H1 (cell line): Measurements from ENCODE around the gene TXLNA. TPM values are rescaled to one million over a fixed set of nuclear protein-coding genes. Genes with fewer than 3 reads are reported as not detected.

ENCODE experiments used
- CTCF ChIA-PET: fragments of 300-600 bp; sonication (Branson Sonifier 250); formaldehyde crosslinking; loops from one replicate; lab custom pipeline; 2021; ENCODE audit not compliant: partially characterized antibody; lab: Charles Lee
- POLR2A ChIA-PET: fragments of 300-600 bp; sonication (Branson Sonifier 250); formaldehyde crosslinking; loops from one replicate; lab custom pipeline; 2021; ENCODE audit warnings: inconsistent platforms; ENCODE audit not compliant: partially characterized antibody; lab: Charles Lee
- DNase-seq, 2 experiments: peaks; one replicate each; pipeline versions ENCODE4 v3.0.0 to v3.0.0-alpha.2; 2010 to 2022; ENCODE audit warnings: low spot score in 2 of 2, low read depth in 1 of 2, mixed read lengths in 1 of 2
- FAIRE-seq: peaks from 2 replicates; lab custom pipeline; 2011; peaks lifted over from hg19 to GRCh38; lab: Jason Lieb, UNC
- H2AFZ ChIP-seq: 2 replicates; pipeline ENCODE4 v1.8.1; 2012; ENCODE audit warnings: low read length, inconsistent platforms
- H2AK5ac ChIP-seq: 2 replicates; pipeline ENCODE4 v1.6.1; 2013; ENCODE audit warnings: low read depth, low read length
- H2BK120ac ChIP-seq: replicated peaks from 2 replicates; pipeline ENCODE3; 2013; ENCODE audit warnings: low read depth, low read length, inconsistent platforms
- H2BK12ac ChIP-seq: 2 replicates; pipeline ENCODE4 v1.6.1; 2013; ENCODE audit warnings: low read depth, low read length
- H2BK15ac ChIP-seq: 2 replicates; pipeline ENCODE4 v1.6.1; 2013; ENCODE audit warnings: low read length
- H2BK20ac ChIP-seq: 2 replicates; pipeline ENCODE4 v1.6.1; 2013; ENCODE audit warnings: low read length
- H2BK5ac ChIP-seq: 2 replicates; pipeline ENCODE4 v1.6.1; 2013; ENCODE audit warnings: low read depth, low read length
- H3K14ac ChIP-seq: 2 replicates; pipeline ENCODE4 v1.6.1; 2013; ENCODE audit warnings: inconsistent platforms; ENCODE audit not compliant: insufficient read length
- H3K18ac ChIP-seq: 2 replicates; pipeline ENCODE4 v1.6.1; 2013; ENCODE audit warnings: low read length; ENCODE audit errors: extremely low read depth
- H3K23ac ChIP-seq: 2 replicates; pipeline ENCODE4 v1.6.1; 2013; ENCODE audit warnings: inconsistent platforms; ENCODE audit not compliant: insufficient read length
- H3K23me2 ChIP-seq: 2 replicates; pipeline ENCODE4 v1.6.1; 2013; ENCODE audit warnings: low read depth, low read length
- H3K27ac ChIP-seq: 2 replicates; pipeline ENCODE4 v1.6.1; 2011; ENCODE audit warnings: low read depth, low read length, inconsistent platforms
- H3K27me3 ChIP-seq, 4 experiments: replicated peaks in 1 of 4; 1 replicate in 1 of 4; 2 replicates in 3 of 4; pipeline versions ENCODE4 v1.6.1 to v1.8.1; 2011 to 2013; ENCODE audit warnings: low read length in 3 of 4, mild to moderate bottlenecking in 3 of 4, inconsistent platforms in 2 of 4, mixed read lengths in 2 of 4, moderate library complexity in 1 of 4; ENCODE audit not compliant: control insufficient read depth in 3 of 4, insufficient read depth in 3 of 4; ENCODE audit errors: extremely low read depth in 1 of 4
- H3K36me3 ChIP-seq, 4 experiments: 2 replicates each; pipeline versions ENCODE4 v1.6.1 to v1.8.1; 2011 to 2013; ENCODE audit warnings: mild to moderate bottlenecking in 4 of 4, low read length in 3 of 4, moderate library complexity in 2 of 4, control low read depth in 1 of 4, inconsistent platforms in 1 of 4; ENCODE audit not compliant: insufficient read depth in 4 of 4, control insufficient read depth in 2 of 4
- H3K4ac ChIP-seq: replicated peaks from 2 replicates; pipeline ENCODE3; 2013; ENCODE audit warnings: low read length, low read depth, mixed read lengths, inconsistent platforms; ENCODE audit not compliant: insufficient read length
- H3K4me1 ChIP-seq, 4 experiments: replicated peaks in 1 of 4; 1 replicate in 1 of 4; 2 replicates in 3 of 4; pipeline versions ENCODE4 v1.6.1 to v1.8.1; 2011 to 2013; ENCODE audit warnings: low read length in 3 of 4, inconsistent platforms in 2 of 4, mixed read lengths in 1 of 4; ENCODE audit not compliant: insufficient read depth in 4 of 4, control insufficient read depth in 3 of 4
- H3K4me2 ChIP-seq, 2 experiments: 2 replicates each; pipeline versions ENCODE4 v1.6.1 to v1.8.1; 2011 to 2013; ENCODE audit warnings: low read depth in 2 of 2, low read length in 2 of 2, control low read depth in 1 of 2, inconsistent platforms in 1 of 2, mild to moderate bottlenecking in 1 of 2; ENCODE audit not compliant: insufficient read depth in 1 of 2
- H3K4me3 ChIP-seq, 4 experiments: fragments of 200-600, 300-600 bp in 1 of 4; sonication (generic), shearing (Covaris generic), sonication (Bioruptor Twin) in 1 of 4; 2 replicates each; pipeline versions ENCODE4 v1.5.1 to v1.8.1; 2011 to 2016; ENCODE audit warnings: low read length in 4 of 4, low read depth in 3 of 4, control low read depth in 2 of 4, inconsistent platforms in 2 of 4, mild to moderate bottlenecking in 2 of 4, mixed read lengths in 1 of 4, moderate library complexity in 1 of 4; ENCODE audit not compliant: insufficient read depth in 2 of 4; ENCODE audit errors: extremely low read depth in 1 of 4
- H3K56ac ChIP-seq: replicated peaks from 2 replicates; pipeline ENCODE3; 2013; ENCODE audit warnings: low read depth, mild to moderate bottlenecking, mixed read lengths, low read length, inconsistent platforms; ENCODE audit not compliant: insufficient read length
- H3K79me1 ChIP-seq: 2 replicates; pipeline ENCODE4 v1.6.1; 2013; ENCODE audit warnings: low read depth, low read length, control low read depth
- H3K79me2 ChIP-seq, 2 experiments: 2 replicates each; pipeline versions ENCODE4 v1.6.1 to v1.8.1; 2012 to 2013; ENCODE audit warnings: low read length in 2 of 2, mild to moderate bottlenecking in 2 of 2, inconsistent platforms in 1 of 2; ENCODE audit not compliant: insufficient read depth in 2 of 2, control insufficient read depth in 1 of 2
- H3K9ac ChIP-seq, 4 experiments: replicated peaks in 1 of 4; 1 replicate in 1 of 4; 2 replicates in 3 of 4; pipeline versions ENCODE4 v1.6.1 to v1.8.1; 2011 to 2013; ENCODE audit warnings: low read depth in 3 of 4, low read length in 3 of 4, control low read depth in 2 of 4, mild to moderate bottlenecking in 2 of 4, moderate library complexity in 2 of 4, inconsistent platforms in 1 of 4; ENCODE audit errors: extremely low read depth in 1 of 4
- H3K9me3 ChIP-seq, 2 experiments: 2 replicates each; pipeline versions ENCODE4 v1.6.1 to v1.8.1; 2012 to 2013; ENCODE audit warnings: mild to moderate bottlenecking in 2 of 2, moderate library complexity in 2 of 2, control low read depth in 1 of 2, inconsistent platforms in 1 of 2, low read depth in 1 of 2, low read length in 1 of 2, mixed read lengths in 1 of 2; ENCODE audit not compliant: insufficient read depth in 2 of 2
- H4K20me1 ChIP-seq, 2 experiments: replicated peaks in 1 of 2; 2 replicates each; pipeline versions ENCODE3 to v1.8.1; 2011 to 2013; ENCODE audit warnings: inconsistent platforms in 2 of 2, low read length in 2 of 2, mild to moderate bottlenecking in 1 of 2; ENCODE audit not compliant: insufficient read depth in 2 of 2, control insufficient read depth in 1 of 2
- H4K5ac ChIP-seq: 2 replicates; pipeline ENCODE4 v1.6.1; 2013; ENCODE audit warnings: low read length, low read depth, mixed read lengths, inconsistent platforms; ENCODE audit not compliant: insufficient read length
- H4K8ac ChIP-seq: 2 replicates; pipeline ENCODE4 v1.8.0; 2013; ENCODE audit warnings: mild to moderate bottlenecking, moderate library complexity, low read length, inconsistent platforms; ENCODE audit not compliant: insufficient read depth; ENCODE audit errors: extremely low read depth
- H4K91ac ChIP-seq: replicated peaks from 2 replicates; pipeline ENCODE3; 2013; ENCODE audit warnings: low read length, mixed read lengths, inconsistent platforms; ENCODE audit not compliant: insufficient read length
- BACH1 ChIP-seq: IDR thresholded peaks from 2 replicates; pipeline ENCODE4 v1.6.1; 2012; ENCODE audit warnings: low read length, improper control_type of control experiment
- CBX5 ChIP-seq: fragments of 300-800, 300-1000 bp; sonication (generic); IDR thresholded peaks from 2 replicates; pipeline ENCODE4 v1.7.1; 2016; ENCODE audit warnings: antibody characterized with exemption, low read length, low read depth
- CHD1 ChIP-seq: IDR thresholded peaks from 2 replicates; pipeline ENCODE4 v1.6.1; 2012; ENCODE audit warnings: low read depth, low read length, improper control_type of control experiment
- CREB1 ChIP-seq: IDR thresholded peaks from 2 replicates; pipeline ENCODE4 v1.6.1; 2012; ENCODE audit warnings: inconsistent platforms
- JUND ChIP-seq: IDR thresholded peaks from 2 replicates; pipeline ENCODE4 v1.6.1; 2011; ENCODE audit warnings: mild to moderate bottlenecking, improper control_type of control experiment, low read length
- NANOG ChIP-seq: IDR thresholded peaks from 2 replicates; pipeline ENCODE4 v1.6.1; 2011; ENCODE audit warnings: low read length, low read depth, mild to moderate bottlenecking, inconsistent platforms; ENCODE audit not compliant: insufficient read depth, poor library complexity, severe bottlenecking
- PHF8 ChIP-seq: fragments of 200-600 bp; sonication (generic); conservative IDR thresholded peaks from 2 replicates; pipeline ENCODE4 v1.7.1; 2012; ENCODE audit warnings: low read depth, mild to moderate bottlenecking, inconsistent platforms, low read length, moderate library complexity
- POU5F1 ChIP-seq: IDR thresholded peaks from 2 replicates; pipeline ENCODE4 v1.6.1; 2011; ENCODE audit warnings: low read depth, mild to moderate bottlenecking, low read length, moderate library complexity
- RAD21 ChIP-seq, 2 experiments: IDR thresholded peaks in 1 of 2; conservative IDR thresholded peaks in 1 of 2; 2 replicates each; pipeline ENCODE4 v1.6.1; 2011; ENCODE audit warnings: low read depth in 2 of 2, low read length in 2 of 2, improper control_type of control experiment in 1 of 2, inconsistent platforms in 1 of 2, mild to moderate bottlenecking in 1 of 2, moderate library complexity in 1 of 2
- SIX5 ChIP-seq: IDR thresholded peaks from 2 replicates; pipeline ENCODE4 v1.6.1; 2011; ENCODE audit warnings: mild to moderate bottlenecking, low read depth, low read length
- SUZ12 ChIP-seq: fragments of 200-600 bp; sonication (generic); IDR thresholded peaks from 2 replicates; pipeline ENCODE4 v1.6.1; 2012; ENCODE audit warnings: mild to moderate bottlenecking, inconsistent platforms, low read length, moderate library complexity, mixed read lengths
- TAF7 ChIP-seq: optimal IDR thresholded peaks from 2 replicates; pipeline ENCODE3; 2011; ENCODE audit warnings: low read depth, mild to moderate bottlenecking, inconsistent platforms, low read length, moderate library complexity, borderline replicate concordance
- WGBS, 2 experiments: shearing (Covaris generic) in 1 of 2; methylation state at CpG; one replicate each; pipeline versions ENCODE4 v1.1.6 to v1.1.7; 2013 to 2015; ENCODE audit warnings: low lambda C conversion rate in 2 of 2, mixed read lengths in 2 of 2, inconsistent platforms in 1 of 2, low coverage in 1 of 2, missing lambda C conversion rate in 1 of 2; ENCODE audit not compliant: insufficient replicate concordance in 2 of 2, insufficient coverage in 1 of 2, insufficient read length in 1 of 2; ENCODE audit errors: extremely low coverage in 1 of 2, missing lambda C conversion rate in 1 of 2; 5-methylcytosine and 5-hydroxymethylcytosine counted together
- polyA plus RNA-seq, 7 experiments: library from polyadenylated mRNA; depleted of rRNA in 3 of 7; stranded (reverse) in 5 of 7; unstranded in 2 of 7; fragments of >200 nt in 5 of 7; fragments of 200-250 nt in 2 of 7; gene quantifications; 1 replicate in 5 of 7; 2 replicates in 1 of 7; 4 replicates in 1 of 7; pipeline versions ENCODE4 v1.2.1 to v1.2.3, GENCODE V29; 2011 to 2013; ENCODE audit warnings: missing spikeins in 2 of 7, mixed read lengths in 2 of 7
- total RNA-seq: library from RNA; stranded (reverse); fragmentation: NEBNext Ultra II Directional; extraction: Animal tissue kit (Norgen Biotek cat#: 25700); gene quantifications from 2 replicates; pipeline ENCODE4 v1.2.1, GENCODE V29; 2021
- TF ChIP-seq, protein P1 (sequence below): IDR thresholded peaks from 2 replicates; pipeline ENCODE4 v1.6.1; 2012; ENCODE audit warnings: low read length, inconsistent platforms

TXLNA gene
- total and polyA plus RNA-seq, 2 of the 8 experiments (the other 6 are each of a cell fraction or from before 2014, with no cell fraction given), result 31.3 to 46.9 TPM

DNA sequence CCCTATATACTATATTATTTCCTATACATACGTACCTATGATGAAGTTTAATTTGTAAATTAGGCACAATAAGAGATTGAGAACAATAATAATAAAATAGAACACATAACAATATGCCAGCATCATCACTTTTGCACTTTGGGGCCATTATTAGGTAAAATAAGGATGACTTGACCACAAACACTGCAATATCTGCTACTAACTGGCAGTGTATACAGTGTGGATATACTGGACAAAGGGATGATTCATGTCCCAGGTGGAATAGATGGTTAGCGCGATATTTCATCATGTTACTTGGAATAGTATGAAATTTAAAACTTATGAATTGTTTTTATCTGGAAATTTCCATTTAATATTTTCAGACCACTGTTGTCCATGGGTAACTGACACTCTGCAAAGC, 35.4 kb upstream of the TXLNA start:
- Histone ChIP-seq H3K23me2 (no peaks in the 10 kb centered on the region), H3K36me3 (no peaks in the 10 kb centered on the region), H3K4ac (no peak overlapping the region), H3K4me1 (no peaks in the 10 kb centered on the region), H3K9me3 (no peaks in the 10 kb centered on the region), H4K5ac (no peak overlapping the region), H3K27ac (no peak overlapping the region), H3K79me2 (peaks cover 0 to 76% of the 10 kb centered on the region in 2 experiments; a peak in 2 of 4 replicates), H2BK15ac (no peak overlapping the region), H3K56ac (no peak overlapping the region), H3K18ac (no peak overlapping the region), H3K4me2 (no peak overlapping the region), H2BK12ac (no peak overlapping the region), H2AK5ac (no peak overlapping the region), H4K8ac (no peak overlapping the region), H3K4me3 (no peak overlapping the region), H3K27me3 (no peaks in the 10 kb centered on the region), H3K79me1 (peaks cover 2% of the 10 kb centered on the region; the same call in 1 of the 2 replicates), H3K14ac (no peak overlapping the region), H3K23ac (no peak overlapping the region), H2BK120ac (no peak overlapping the region), H3K9ac (no peak overlapping the region), H2BK20ac (no peak overlapping the region), H4K91ac (no peak overlapping the region), H2BK5ac (no peak overlapping the region), H2AFZ (no peak overlapping the region), H4K20me1 (peaks cover 4 to 10% of the 10 kb centered on the region in 2 experiments)
- WGBS, 2 experiments, result 93% methylated on average over 3 of the region's 3 CpGs; no CpG with 5 or more reads in 1 of the 2 experiments
- DNase-seq, result no peak
- FAIRE-seq, result no peak
- ChIA-PET POLR2A (interaction anchor here (2.2 kb wide), 1 partner anchor 36 kb away, joined by 7 read pairs; the partner anchor contains the start of gene KPNA6), CTCF (no interaction called here)
- TF ChIP-seq CBX5, result no peak
- no peak for TF ChIP-seq TAF7
- no peak for TF ChIP-seq SUZ12
- no peak for TF ChIP-seq CHD1
- no peak for TF ChIP-seq JUND
- TF ChIP-seq RAD21 (IDR thresholded peaks at IDR 0.05 in 1 of 2, conservative IDR thresholded peaks at IDR 0.05 in 1 of 2; ENCODE audit: low read depth in 2 of 2, low read length in 2 of 2), result no peak
- TF ChIP-seq, protein P1, sequence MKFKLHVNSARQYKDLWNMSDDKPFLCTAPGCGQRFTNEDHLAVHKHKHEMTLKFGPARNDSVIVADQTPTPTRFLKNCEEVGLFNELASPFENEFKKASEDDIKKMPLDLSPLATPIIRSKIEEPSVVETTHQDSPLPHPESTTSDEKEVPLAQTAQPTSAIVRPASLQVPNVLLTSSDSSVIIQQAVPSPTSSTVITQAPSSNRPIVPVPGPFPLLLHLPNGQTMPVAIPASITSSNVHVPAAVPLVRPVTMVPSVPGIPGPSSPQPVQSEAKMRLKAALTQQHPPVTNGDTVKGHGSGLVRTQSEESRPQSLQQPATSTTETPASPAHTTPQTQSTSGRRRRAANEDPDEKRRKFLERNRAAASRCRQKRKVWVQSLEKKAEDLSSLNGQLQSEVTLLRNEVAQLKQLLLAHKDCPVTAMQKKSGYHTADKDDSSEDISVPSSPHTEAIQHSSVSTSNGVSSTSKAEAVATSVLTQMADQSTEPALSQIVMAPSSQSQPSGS, result no peak
- TF ChIP-seq NANOG, result no peak
- TF ChIP-seq CREB1, result no peak
- TF ChIP-seq PHF8, result no peak
- no peak for TF ChIP-seq POU5F1
- TF ChIP-seq SIX5, result no peak
- TF ChIP-seq BACH1, result no peak
